ENCODE measurements around the gene LDLRAD3.

- TF ChIP-seq CTCF (IDR thresholded peaks at IDR 0.05) (no peak), ZFX (IDR thresholded peaks at IDR 0.05; ENCODE audit: borderline replicate concordance) (no peak)
These were observed 115.8 kb downstream of the LDLRAD3 start for GRCh38 chr11:36059660-36060059.

All from 22Rv1 (cell line).